Activated B cell treated with CpG ODN at 0.5 μM for 24 hours (primary cell): ENCODE data around the gene UEVLD. TPM values are rescaled to one million over a fixed set of nuclear protein-coding genes. Genes with fewer than 3 reads are reported as not detected.
"Not testable (repeated sequence)": the region's sequence is repeated elsewhere in the genome, so short reads cannot be mapped to it uniquely, and the experiment has no call there.

ENCODE experiments used
- ATAC-seq: fragments of 200-7000 bp; cut with Tn5 transposase; one replicate; pipeline ENCODE4 v1.10.0; 2021; ENCODE audit warnings: low read depth, mild to moderate bottlenecking, moderate library complexity
- CTCF ChIA-PET: fragments of 350-600 bp; sonication (Branson Sonifier 250); formaldehyde crosslinking; loops from one replicate; lab custom pipeline; 2021; ENCODE audit warnings: antibody characterized with exemption; lab: Charles Lee
- POLR2A ChIA-PET: fragments of 350-600 bp; sonication (Branson Sonifier 250); formaldehyde crosslinking; loops from one replicate; lab custom pipeline; 2021; ENCODE audit warnings: antibody characterized with exemption; lab: Charles Lee
- DNase-seq: peaks from one replicate; pipeline ENCODE4 v3.0.0; 2022
- H3K27ac Mint-ChIP-seq: one replicate; pipeline ENCODE4 v1.8.0; 2020; ENCODE audit warnings: mixed read lengths
- H3K27me3 Mint-ChIP-seq: one replicate; pipeline ENCODE4 v1.8.0; 2021; ENCODE audit warnings: mixed read lengths
- H3K36me3 Mint-ChIP-seq: one replicate; pipeline ENCODE4 v1.8.0; 2021; ENCODE audit warnings: low read depth, mixed read lengths
- H3K4me1 Mint-ChIP-seq: one replicate; pipeline ENCODE4 v1.8.0; 2021; ENCODE audit warnings: mixed read lengths
- H3K4me3 Mint-ChIP-seq: one replicate; pipeline ENCODE4 v1.8.0; 2020; ENCODE audit warnings: mild to moderate bottlenecking, mixed read lengths
- H3K9me3 Mint-ChIP-seq: one replicate; pipeline ENCODE4 v1.8.0; 2020; ENCODE audit warnings: mixed read lengths
- CTCF ChIP-seq: fragments of 200-600 bp; IDR thresholded peaks from one replicate; pipeline ENCODE4 v1.8.0; 2022; ENCODE audit warnings: antibody characterized with exemption, mild to moderate bottlenecking
- intact Hi-C: fragments of 100-400 bp; cut with micrococcal nuclease; formaldehyde crosslinking; loops from one replicate; pipeline ENCODE4 v1.15.1; 2024
- total RNA-seq: library from RNA; stranded (reverse); gene quantifications from 2 replicates; pipeline ENCODE4 v1.2.3, GENCODE V29; 2022

The UEVLD gene
- total RNA-seq, 1 donor from 2014 or later: 18.0 TPM

GRCh38 chr11:18600915-18601569, 12.5 kb upstream of the UEVLD start:
- intact Hi-C loops: no loop called here
- Mint-ChIP-seq H3K27ac (no peak overlapping the region), H3K4me3 (no peak overlapping the region), H3K36me3 (peaks cover 3% of the 10 kb centered on the region), H3K9me3 (no peaks in the 10 kb centered on the region), H3K27me3 (no peaks in the 10 kb centered on the region), H3K4me1 (no peaks in the 10 kb centered on the region)
- DNase-seq (no peak), ATAC-seq (no peak)
- TF ChIP-seq CTCF: no peak
- ChIA-PET CTCF (no interaction called here), POLR2A (no interaction called here)

- POLR2A ChIA-PET: no interaction called here
- peaks cover 2% of the 10 kb centered on the region for H3K36me3 Mint-ChIP-seq
- TF ChIP-seq CTCF: no peak
- H3K27me3 Mint-ChIP-seq: no peaks in the 10 kb centered on the region
- ATAC-seq: no peak
- DNase-seq: no peak
- CTCF ChIA-PET: no interaction called here
- no peaks in the 10 kb centered on the region for H3K9me3 Mint-ChIP-seq
- H3K4me1 Mint-ChIP-seq: no peaks in the 10 kb centered on the region
- no peak within 1 kb of the TSS for H3K27ac Mint-ChIP-seq
- no peak within 1 kb of the TSS for H3K4me3 Mint-ChIP-seq
- intact Hi-C loops: no loop called here
Observed at GRCh38 chr11:18599739-18600230, 11.3 kb upstream of the UEVLD start, which contains the start of gene MISFA. TSS of gene MISFA (plus strand) at chr11:18599789. CDS start at chr11:18599929, 140 bp downstream.

GRCh38 chr11:18594999-18595749, 6.6 kb upstream of the UEVLD start:
- no peaks in the 10 kb centered on the region for H3K9me3 Mint-ChIP-seq
- H3K36me3 Mint-ChIP-seq: peaks cover 2% of the 10 kb centered on the region
- no peak overlapping the region for H3K4me3 Mint-ChIP-seq
- intact Hi-C loops: no loop called here
- no peak overlapping the region for H3K27ac Mint-ChIP-seq
- TF ChIP-seq CTCF: no peak
- ATAC-seq (no peak), DNase-seq (no peak)
- ChIA-PET CTCF (interaction anchor here (0.5 kb wide), 1 partner anchor 33 kb away, joined by 3 read pairs; no protein-coding TSS in a partner anchor), POLR2A (interaction anchor here (0.5 kb wide), 1 partner anchor 320 kb away, joined by 3 read pairs; no protein-coding TSS in a partner anchor)
- no peaks in the 10 kb centered on the region for H3K4me1 Mint-ChIP-seq
- no peaks in the 10 kb centered on the region for H3K27me3 Mint-ChIP-seq

- H3K9me3 Mint-ChIP-seq, H3K27me3 Mint-ChIP-seq, H3K4me3 Mint-ChIP-seq, H3K4me1 Mint-ChIP-seq, CTCF ChIA-PET, H3K36me3 Mint-ChIP-seq, DNase-seq, H3K27ac Mint-ChIP-seq, POLR2A ChIA-PET, ATAC-seq, intact Hi-C loops: not testable (repeated sequence)
Observed at GRCh38 chr11:18594088-18594487, 5.6 kb upstream of the UEVLD start.

- Mint-ChIP-seq H3K27ac (peak overlapping the region; percentile 20), H3K4me1 (no peaks in the 10 kb centered on the region), H3K9me3 (no peaks in the 10 kb centered on the region), H3K36me3 (no peaks in the 10 kb centered on the region), H3K4me3 (no peak overlapping the region), H3K27me3 (no peaks in the 10 kb centered on the region)
- ChIA-PET CTCF (no interaction called here), POLR2A (no interaction called here)
- DNase-seq: no peak
- intact Hi-C loops: no loop called here
- no peak for TF ChIP-seq CTCF
- no peak for ATAC-seq
Observed at GRCh38 chr11:18590571-18590970, 2.0 kb upstream of the UEVLD start.
